MG63 (cell line): ENCODE data around the gene CCDC182. TPM values are rescaled to one million over a fixed set of nuclear protein-coding genes. Genes with fewer than 3 reads are reported as not detected.

ENCODE experiments used
- DNase-seq: peaks from one replicate; pipeline ENCODE4 v3.0.0-alpha.2; 2020
- H3K27me3 ChIP-seq: fragments of 250-450 bp; sonication (Bioruptor Pico); 2 replicates; pipeline ENCODE4 v1.5.1; 2020; ENCODE audit warnings: mild to moderate bottlenecking, moderate library complexity
- H3K36me3 ChIP-seq: fragments of 250-450 bp; sonication (Bioruptor Pico); 2 replicates; pipeline ENCODE4 v1.5.1; 2020; ENCODE audit warnings: mild to moderate bottlenecking, moderate library complexity
- H3K4me3 ChIP-seq: fragments of 250-450 bp; sonication (Bioruptor Pico); 2 replicates; pipeline ENCODE4 v1.5.1; 2020; ENCODE audit warnings: mild to moderate bottlenecking, moderate library complexity
- H3K9me3 ChIP-seq: fragments of 250-450 bp; sonication (Bioruptor Pico); 2 replicates; pipeline ENCODE4 v1.5.1; 2020; ENCODE audit warnings: mild to moderate bottlenecking, moderate library complexity
- total RNA-seq: library from RNA; depleted of rRNA; stranded (reverse); fragments of >200 nt; shearing (Covaris generic); gene quantifications from 2 replicates; pipeline ENCODE4 v1.2.3, GENCODE V29; 2014; ENCODE audit warnings: low replicate concordance; rRNA removed

Gene CCDC182
- not detected in 2 replicates for total RNA-seq

GRCh38 chr17:57745242-57745641 lies at the start of gene CCDC182:
Gene CCDC182 (minus strand): TSS chr17:57745299. CDS start chr17:57745272, 27 bp downstream.
- no peak for DNase-seq
- no peak within 1 kb of the TSS for H3K4me3 ChIP-seq
- H3K36me3 ChIP-seq: no peaks in the 10 kb centered on the region

GRCh38 chr17:57794841-57795240 lies 49.7 kb upstream of the CCDC182 start:
- DNase-seq: no peak
- no peaks in the 10 kb centered on the region; the same call in 1 of the 2 replicates for H3K27me3 ChIP-seq
- no peaks in the 10 kb centered on the region for H3K36me3 ChIP-seq
- H3K4me3 ChIP-seq: no peak overlapping the region
- peaks cover 4% of the 10 kb centered on the region; the same call in 1 of the 2 replicates for H3K9me3 ChIP-seq

More at GRCh38 chr17:57745242-57745641, at the start of gene CCDC182:
- H3K9me3 ChIP-seq: no peaks in the 10 kb centered on the region
- peaks cover 12% of the 10 kb centered on the region for H3K27me3 ChIP-seq

- H3K27me3 ChIP-seq: peaks cover 13% of the 10 kb centered on the region
These were observed 43.6 kb upstream of the CCDC182 start for GRCh38 chr17:57788725-57789124.

GRCh38 chr17:57785022-57785421 lies 39.9 kb upstream of the CCDC182 start:
- Histone ChIP-seq H3K27me3 (peaks cover 17% of the 10 kb centered on the region), H3K36me3 (no peaks in the 10 kb centered on the region), H3K9me3 (no peaks in the 10 kb centered on the region), H3K4me3 (no peak overlapping the region)
- no peak for DNase-seq

More at GRCh38 chr17:57788725-57789124, 43.6 kb upstream of the CCDC182 start:
- Histone ChIP-seq H3K4me3 (no peak overlapping the region), H3K36me3 (no peaks in the 10 kb centered on the region), H3K9me3 (peaks cover 4% of the 10 kb centered on the region; the same call in 1 of the 2 replicates)
- DNase-seq: no peak

GRCh38 chr17:57784226-57784895 lies 39.3 kb upstream of the CCDC182 start:
- Histone ChIP-seq H3K4me3 (no peak overlapping the region), H3K9me3 (no peaks in the 10 kb centered on the region), H3K27me3 (peaks cover 17% of the 10 kb centered on the region), H3K36me3 (no peaks in the 10 kb centered on the region)
- DNase-seq: no peak

- no peak overlapping the region for H3K4me3 ChIP-seq
- peaks cover 10% of the 10 kb centered on the region for H3K27me3 ChIP-seq
- H3K9me3 ChIP-seq: no peaks in the 10 kb centered on the region
- no peaks in the 10 kb centered on the region for H3K36me3 ChIP-seq
- peak; percentile 73 for DNase-seq
These were observed 38.2 kb upstream of the CCDC182 start for GRCh38 chr17:57783338-57783742.

GRCh38 chr17:57782647-57783337 lies 37.7 kb upstream of the CCDC182 start:
- H3K36me3 ChIP-seq: no peaks in the 10 kb centered on the region
- no peak for DNase-seq
- H3K4me3 ChIP-seq: no peak overlapping the region
- H3K9me3 ChIP-seq: no peaks in the 10 kb centered on the region
- H3K27me3 ChIP-seq: peaks cover 8% of the 10 kb centered on the region; the same call in 1 of the 2 replicates

- Histone ChIP-seq H3K27me3 (peaks cover 8% of the 10 kb centered on the region; the same call in 1 of the 2 replicates), H3K9me3 (no peaks in the 10 kb centered on the region), H3K36me3 (no peaks in the 10 kb centered on the region), H3K4me3 (no peak overlapping the region)
- no peak for DNase-seq
These were observed 37.0 kb upstream of the CCDC182 start for GRCh38 chr17:57782062-57782490.

- no peaks in the 10 kb centered on the region for H3K9me3 ChIP-seq
- DNase-seq: no peak
- no peaks in the 10 kb centered on the region for H3K36me3 ChIP-seq
- peaks cover 8% of the 10 kb centered on the region; the same call in 1 of the 2 replicates for H3K27me3 ChIP-seq
- H3K4me3 ChIP-seq: no peak overlapping the region
These were observed 36.4 kb upstream of the CCDC182 start for GRCh38 chr17:57781386-57782061.

GRCh38 chr17:57779706-57780105 lies 34.6 kb upstream of the CCDC182 start:
- Histone ChIP-seq H3K36me3 (no peaks in the 10 kb centered on the region), H3K4me3 (no peak overlapping the region), H3K9me3 (no peaks in the 10 kb centered on the region), H3K27me3 (peaks cover 8% of the 10 kb centered on the region; the same call in 1 of the 2 replicates)
- DNase-seq: no peak

GRCh38 chr17:57778306-57778705 lies 33.2 kb upstream of the CCDC182 start:
- no peak for DNase-seq
- Histone ChIP-seq H3K4me3 (no peak overlapping the region), H3K9me3 (no peaks in the 10 kb centered on the region), H3K27me3 (peaks cover 5% of the 10 kb centered on the region; the same call in 1 of the 2 replicates), H3K36me3 (no peaks in the 10 kb centered on the region)

GRCh38 chr17:57776366-57776765 lies 31.3 kb upstream of the CCDC182 start:
- H3K27me3 ChIP-seq: peaks cover 14% of the 10 kb centered on the region; the same call in 1 of the 2 replicates
- no peak overlapping the region for H3K4me3 ChIP-seq
- H3K9me3 ChIP-seq: no peaks in the 10 kb centered on the region
- DNase-seq: no peak
- H3K36me3 ChIP-seq: no peaks in the 10 kb centered on the region

- H3K36me3 ChIP-seq: no peaks in the 10 kb centered on the region
- peaks cover 14% of the 10 kb centered on the region; the same call in 1 of the 2 replicates for H3K27me3 ChIP-seq
- no peak overlapping the region for H3K4me3 ChIP-seq
These were observed 29.8 kb upstream of the CCDC182 start for GRCh38 chr17:57774872-57775271.

GRCh38 chr17:57773557-57773956 lies 28.5 kb upstream of the CCDC182 start:
- DNase-seq: no peak
- H3K4me3 ChIP-seq: no peak overlapping the region
- no peaks in the 10 kb centered on the region for H3K9me3 ChIP-seq
- no peaks in the 10 kb centered on the region for H3K36me3 ChIP-seq
- peaks cover 14% of the 10 kb centered on the region for H3K27me3 ChIP-seq

More at GRCh38 chr17:57774872-57775271, 29.8 kb upstream of the CCDC182 start:
- DNase-seq: no peak
- H3K9me3 ChIP-seq: no peaks in the 10 kb centered on the region

- H3K9me3 ChIP-seq: no peaks in the 10 kb centered on the region
- H3K4me3 ChIP-seq: no peak overlapping the region
- DNase-seq: no peak
- no peaks in the 10 kb centered on the region for H3K36me3 ChIP-seq
- H3K27me3 ChIP-seq: peaks cover 14% of the 10 kb centered on the region
These were observed 27.7 kb upstream of the CCDC182 start for GRCh38 chr17:57772774-57773173.

GRCh38 chr17:57767561-57767960 lies 22.5 kb upstream of the CCDC182 start:
- no peaks in the 10 kb centered on the region for H3K36me3 ChIP-seq
- DNase-seq: no peak
- H3K27me3 ChIP-seq: peaks cover 3% of the 10 kb centered on the region
- no peak overlapping the region for H3K4me3 ChIP-seq
- H3K9me3 ChIP-seq: no peaks in the 10 kb centered on the region
